GM12874 (cell line): ENCODE data around the gene GAST.

Experiments
- TF ChIP-seq, protein P1 (sequence below): IDR thresholded peaks from 2 replicates; pipeline ENCODE4 v1.5.1; 2011; ENCODE audit warnings: low read depth, mild to moderate bottlenecking, control low read depth, low read length, moderate library complexity; ENCODE audit not compliant: insufficient read depth

The GAST gene

DNA sequence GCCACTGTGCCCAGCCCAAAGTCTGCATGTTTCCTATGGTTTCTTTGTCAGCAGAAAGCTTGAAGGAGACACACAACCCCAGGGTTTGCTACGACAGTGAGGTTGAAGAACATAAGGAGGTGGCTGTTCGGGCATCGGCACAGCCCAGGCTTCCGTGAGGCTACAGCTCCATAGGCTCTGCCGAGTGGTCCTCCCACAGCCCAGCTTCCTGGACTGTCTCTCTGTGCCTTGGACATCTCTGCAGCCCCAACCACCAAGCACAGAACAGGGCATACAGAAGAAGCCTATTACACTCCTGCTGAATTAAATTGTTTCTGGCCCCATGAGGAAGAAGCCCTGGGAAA is 25.5 kb downstream of the GAST start:
- TF ChIP-seq, protein P1, sequence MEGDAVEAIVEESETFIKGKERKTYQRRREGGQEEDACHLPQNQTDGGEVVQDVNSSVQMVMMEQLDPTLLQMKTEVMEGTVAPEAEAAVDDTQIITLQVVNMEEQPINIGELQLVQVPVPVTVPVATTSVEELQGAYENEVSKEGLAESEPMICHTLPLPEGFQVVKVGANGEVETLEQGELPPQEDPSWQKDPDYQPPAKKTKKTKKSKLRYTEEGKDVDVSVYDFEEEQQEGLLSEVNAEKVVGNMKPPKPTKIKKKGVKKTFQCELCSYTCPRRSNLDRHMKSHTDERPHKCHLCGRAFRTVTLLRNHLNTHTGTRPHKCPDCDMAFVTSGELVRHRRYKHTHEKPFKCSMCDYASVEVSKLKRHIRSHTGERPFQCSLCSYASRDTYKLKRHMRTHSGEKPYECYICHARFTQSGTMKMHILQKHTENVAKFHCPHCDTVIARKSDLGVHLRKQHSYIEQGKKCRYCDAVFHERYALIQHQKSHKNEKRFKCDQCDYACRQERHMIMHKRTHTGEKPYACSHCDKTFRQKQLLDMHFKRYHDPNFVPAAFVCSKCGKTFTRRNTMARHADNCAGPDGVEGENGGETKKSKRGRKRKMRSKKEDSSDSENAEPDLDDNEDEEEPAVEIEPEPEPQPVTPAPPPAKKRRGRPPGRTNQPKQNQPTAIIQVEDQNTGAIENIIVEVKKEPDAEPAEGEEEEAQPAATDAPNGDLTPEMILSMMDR, result no peak

DNA sequence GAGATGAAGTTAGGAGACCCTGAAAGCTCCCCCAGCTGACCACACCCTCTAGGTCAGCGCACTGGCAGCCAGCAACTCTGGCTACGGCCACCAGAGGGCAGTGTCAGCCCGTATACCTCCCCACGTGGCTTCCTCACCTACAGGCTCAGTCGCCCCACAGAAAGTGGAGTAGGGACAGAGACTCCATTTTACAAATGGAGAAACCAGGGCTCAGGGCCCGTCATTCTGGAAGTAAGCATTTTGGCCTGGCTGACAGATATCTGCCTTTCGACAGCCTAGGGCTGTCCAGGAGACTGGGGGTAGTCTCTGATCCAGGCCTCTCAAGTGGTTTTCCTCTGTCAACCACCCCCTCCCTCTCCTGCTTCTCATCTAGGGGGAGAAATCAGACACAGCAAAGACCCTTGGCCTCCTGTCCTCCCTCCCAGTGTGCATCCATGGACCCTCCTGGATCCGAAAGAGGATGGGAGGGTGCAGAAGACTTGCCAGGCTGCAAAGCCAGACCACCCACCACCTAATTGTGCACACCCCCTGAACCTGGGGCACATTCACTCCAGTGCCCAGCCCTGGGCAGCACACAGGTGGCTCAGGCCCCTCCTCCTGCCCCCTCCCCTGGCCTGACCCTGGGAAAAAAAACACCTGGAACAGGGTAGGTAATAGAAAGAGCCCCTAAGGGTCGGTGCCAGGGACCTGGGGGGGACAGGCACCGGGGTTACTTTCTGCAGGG is 26.1 kb downstream of the GAST start:
- TF ChIP-seq, protein P1, result peak; percentile 96

DNA sequence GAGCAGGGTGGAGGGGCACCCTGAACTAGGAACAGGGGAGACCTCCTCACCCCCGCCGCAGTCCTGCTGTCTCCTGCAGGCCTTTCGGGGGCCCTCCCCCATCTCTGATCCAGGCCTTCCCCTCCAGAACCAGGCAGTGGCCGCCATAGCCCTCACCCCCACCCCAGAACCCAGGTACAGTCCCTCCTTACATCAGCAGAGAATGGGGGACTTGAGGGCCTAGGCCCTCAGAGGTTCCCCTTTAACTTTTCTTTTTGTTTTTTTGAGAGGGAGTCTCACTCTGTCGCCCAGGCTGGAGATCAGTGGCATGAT is 26.6 kb downstream of the GAST start:
- TF ChIP-seq, protein P1, result no peak

DNA sequence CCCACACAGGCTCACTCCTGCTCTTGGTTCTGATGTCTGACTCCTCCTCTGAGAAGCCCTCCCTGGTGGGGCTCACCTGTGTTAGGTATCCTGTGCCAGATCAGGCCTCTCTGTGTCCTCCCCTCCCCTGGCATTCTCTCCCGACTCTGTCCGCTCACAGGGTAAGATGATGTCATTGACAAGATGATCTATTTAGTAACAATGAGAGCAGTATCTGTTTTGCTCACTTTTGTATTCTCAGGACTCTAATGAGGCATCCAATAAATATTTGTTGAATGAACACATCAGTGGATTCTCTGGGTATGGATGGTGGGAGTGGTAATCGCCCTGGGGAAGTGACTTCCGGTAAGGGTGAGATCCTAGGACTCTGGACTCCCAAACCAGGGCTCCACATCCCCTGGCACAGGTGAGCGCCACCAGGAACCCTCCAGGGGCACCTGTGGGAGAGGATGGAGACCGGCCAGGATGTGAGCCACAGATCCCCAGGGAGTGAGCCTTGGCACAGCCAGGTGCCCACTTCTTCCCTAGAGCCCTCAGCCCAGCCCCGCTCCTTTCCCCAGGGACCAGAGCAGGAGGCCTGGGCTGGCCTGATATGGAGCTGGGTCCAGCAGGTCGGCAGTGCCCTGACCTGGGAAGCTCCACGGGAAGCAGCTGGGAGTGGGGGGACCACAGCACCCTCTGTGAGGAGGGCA is 27.7 kb downstream of the GAST start:
- TF ChIP-seq, protein P1, result no peak

DNA sequence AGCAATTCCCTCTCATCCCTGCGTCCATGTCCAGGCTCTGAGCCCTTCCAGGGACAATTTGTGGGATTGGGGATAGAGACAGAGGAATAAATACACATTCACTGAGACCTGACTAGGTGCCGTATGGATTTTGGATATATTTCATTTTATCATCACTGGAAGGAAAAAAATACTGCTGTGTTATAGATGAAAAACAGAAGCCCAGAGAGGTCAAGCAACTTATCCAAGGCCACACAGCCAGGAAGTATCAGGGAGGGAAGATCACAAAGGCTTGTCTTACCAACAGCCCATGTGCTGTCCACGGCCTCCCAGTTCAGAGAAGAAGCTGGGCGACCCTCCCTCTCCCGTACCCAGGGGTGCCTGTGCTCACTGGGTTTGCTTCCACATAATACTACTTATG is 28.4 kb downstream of the GAST start:
- TF ChIP-seq, protein P1, result no peak

DNA sequence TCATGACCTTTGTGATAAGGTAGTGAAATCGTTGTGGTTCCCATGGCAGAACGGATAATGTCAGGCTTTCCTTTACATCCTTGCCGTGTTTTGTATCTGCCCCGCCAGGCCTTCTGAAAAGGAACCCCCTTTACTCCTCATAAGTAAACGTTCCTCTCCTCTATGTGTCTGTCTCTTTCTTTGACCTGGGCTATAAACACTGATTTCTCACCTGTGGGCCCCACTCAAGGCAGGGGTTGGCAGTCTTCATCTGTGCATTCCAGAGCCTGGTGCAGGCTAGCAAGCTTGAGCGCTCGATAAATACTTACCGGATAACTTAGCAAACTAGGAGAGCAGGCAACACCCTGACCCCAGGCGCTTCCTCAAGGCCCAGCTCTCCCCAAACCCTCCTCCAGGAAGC is 29.6 kb downstream of the GAST start:
- TF ChIP-seq, protein P1, result no peak

DNA sequence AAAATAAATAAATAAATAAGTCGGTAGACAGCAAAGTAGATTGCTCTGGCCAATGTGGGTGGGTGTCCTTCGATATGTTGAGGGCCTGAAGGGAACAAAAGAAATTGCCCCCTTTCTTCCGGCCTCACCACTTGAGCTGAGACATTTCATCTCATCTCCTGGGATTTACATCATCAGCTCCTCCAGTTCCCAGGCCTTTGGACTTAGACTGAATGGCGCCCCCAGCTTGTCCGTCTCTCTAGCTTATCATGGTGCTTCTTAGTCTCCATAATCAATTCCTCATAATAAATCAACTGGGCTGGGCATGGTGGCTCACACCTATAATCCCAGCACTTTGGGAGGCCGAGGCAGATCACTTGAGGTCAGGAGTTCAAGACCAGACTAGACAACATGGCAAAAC is 36.1 kb downstream of the GAST start:
- TF ChIP-seq, protein P1, result no peak
